Measurements from ENCODE around the gene PRSS12. TPM values are rescaled to one million over a fixed set of nuclear protein-coding genes. Genes with fewer than 3 reads are reported as not detected.
A peak's percentile ranks its signal among the peaks of the same experiment; 100 is the strongest.

Gene PRSS12
- polyA plus RNA-seq, 1 of the 3 experiments (the other 2 are of a cell fraction), result 137 TPM

DNA sequence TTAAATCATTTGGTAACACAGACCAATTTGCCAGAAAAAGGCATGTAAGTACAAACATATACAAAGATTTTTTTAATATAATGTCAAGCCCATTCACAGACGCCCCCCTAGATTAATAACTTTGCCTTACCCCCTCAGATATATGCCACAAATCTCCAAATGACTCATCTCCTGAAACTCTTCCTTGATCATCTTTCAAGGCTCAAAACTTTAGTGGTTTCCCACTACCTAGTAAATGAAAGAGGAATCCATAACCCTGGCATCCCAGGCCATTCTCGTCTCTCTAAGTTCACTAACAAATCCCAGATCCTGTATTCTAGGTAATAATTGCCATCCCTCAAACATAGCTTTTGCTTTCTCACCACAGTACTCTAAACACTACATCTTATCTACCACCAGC, 61.9 kb downstream of the PRSS12 start (continued):
- TF ChIP-seq RXRA (IDR thresholded peaks at IDR 0.05; ENCODE audit: borderline replicate concordance, low read depth), result 0 out of 2 replicates have a peak, but pooled peaks have one; percentile 28
- TF ChIP-seq GATA2 (CRISPR knock-in tag; IDR thresholded peaks at IDR 0.05), result no peak
- peak; percentile 79 for TF ChIP-seq TCF12 (IDR thresholded peaks at IDR 0.05)
- TF ChIP-seq FOXM1 (IDR thresholded peaks at IDR 0.05; ENCODE audit: low read depth), result no peak
- peak; percentile 49; the same call in 1 of the 2 replicates for TF ChIP-seq NFIC (IDR thresholded peaks at IDR 0.05; ENCODE audit: borderline replicate concordance)
- TF ChIP-seq CHD2 (IDR thresholded peaks at IDR 0.05; ENCODE audit: low read length, partially characterized antibody), result no peak
- TF ChIP-seq, protein P1, sequence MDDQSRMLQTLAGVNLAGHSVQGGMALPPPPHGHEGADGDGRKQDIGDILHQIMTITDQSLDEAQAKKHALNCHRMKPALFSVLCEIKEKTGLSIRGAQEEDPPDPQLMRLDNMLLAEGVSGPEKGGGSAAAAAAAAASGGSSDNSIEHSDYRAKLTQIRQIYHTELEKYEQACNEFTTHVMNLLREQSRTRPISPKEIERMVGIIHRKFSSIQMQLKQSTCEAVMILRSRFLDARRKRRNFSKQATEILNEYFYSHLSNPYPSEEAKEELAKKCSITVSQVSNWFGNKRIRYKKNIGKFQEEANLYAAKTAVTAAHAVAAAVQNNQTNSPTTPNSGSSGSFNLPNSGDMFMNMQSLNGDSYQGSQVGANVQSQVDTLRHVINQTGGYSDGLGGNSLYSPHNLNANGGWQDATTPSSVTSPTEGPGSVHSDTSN (IDR thresholded peaks at IDR 0.05), result peak; percentile 81
- no peak for TF ChIP-seq GABPA (IDR thresholded peaks at IDR 0.05; ENCODE audit: low read depth)
- TF ChIP-seq TAF1 (IDR thresholded peaks at IDR 0.05; ENCODE audit: borderline replicate concordance, low read depth, low read length), result no peak
- TF ChIP-seq FOXJ3 (CRISPR knock-in tag; IDR thresholded peaks at IDR 0.05), result no peak
- TF ChIP-seq MXI1 (IDR thresholded peaks at IDR 0.05; ENCODE audit: low read depth, low read length), result no peak
- no peak for TF ChIP-seq RFX5 (IDR thresholded peaks at IDR 0.05; ENCODE audit: low read length)
- TF ChIP-seq SIN3A (IDR thresholded peaks at IDR 0.05; ENCODE audit: borderline replicate concordance, low read depth, low read length), result no peak
- TF ChIP-seq, protein P2, sequence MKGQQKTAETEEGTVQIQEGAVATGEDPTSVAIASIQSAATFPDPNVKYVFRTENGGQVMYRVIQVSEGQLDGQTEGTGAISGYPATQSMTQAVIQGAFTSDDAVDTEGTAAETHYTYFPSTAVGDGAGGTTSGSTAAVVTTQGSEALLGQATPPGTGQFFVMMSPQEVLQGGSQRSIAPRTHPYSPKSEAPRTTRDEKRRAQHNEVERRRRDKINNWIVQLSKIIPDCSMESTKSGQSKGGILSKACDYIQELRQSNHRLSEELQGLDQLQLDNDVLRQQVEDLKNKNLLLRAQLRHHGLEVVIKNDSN (IDR thresholded peaks at IDR 0.05; ENCODE audit: borderline replicate concordance, low read depth), result no peak
- TF ChIP-seq, protein P3, sequence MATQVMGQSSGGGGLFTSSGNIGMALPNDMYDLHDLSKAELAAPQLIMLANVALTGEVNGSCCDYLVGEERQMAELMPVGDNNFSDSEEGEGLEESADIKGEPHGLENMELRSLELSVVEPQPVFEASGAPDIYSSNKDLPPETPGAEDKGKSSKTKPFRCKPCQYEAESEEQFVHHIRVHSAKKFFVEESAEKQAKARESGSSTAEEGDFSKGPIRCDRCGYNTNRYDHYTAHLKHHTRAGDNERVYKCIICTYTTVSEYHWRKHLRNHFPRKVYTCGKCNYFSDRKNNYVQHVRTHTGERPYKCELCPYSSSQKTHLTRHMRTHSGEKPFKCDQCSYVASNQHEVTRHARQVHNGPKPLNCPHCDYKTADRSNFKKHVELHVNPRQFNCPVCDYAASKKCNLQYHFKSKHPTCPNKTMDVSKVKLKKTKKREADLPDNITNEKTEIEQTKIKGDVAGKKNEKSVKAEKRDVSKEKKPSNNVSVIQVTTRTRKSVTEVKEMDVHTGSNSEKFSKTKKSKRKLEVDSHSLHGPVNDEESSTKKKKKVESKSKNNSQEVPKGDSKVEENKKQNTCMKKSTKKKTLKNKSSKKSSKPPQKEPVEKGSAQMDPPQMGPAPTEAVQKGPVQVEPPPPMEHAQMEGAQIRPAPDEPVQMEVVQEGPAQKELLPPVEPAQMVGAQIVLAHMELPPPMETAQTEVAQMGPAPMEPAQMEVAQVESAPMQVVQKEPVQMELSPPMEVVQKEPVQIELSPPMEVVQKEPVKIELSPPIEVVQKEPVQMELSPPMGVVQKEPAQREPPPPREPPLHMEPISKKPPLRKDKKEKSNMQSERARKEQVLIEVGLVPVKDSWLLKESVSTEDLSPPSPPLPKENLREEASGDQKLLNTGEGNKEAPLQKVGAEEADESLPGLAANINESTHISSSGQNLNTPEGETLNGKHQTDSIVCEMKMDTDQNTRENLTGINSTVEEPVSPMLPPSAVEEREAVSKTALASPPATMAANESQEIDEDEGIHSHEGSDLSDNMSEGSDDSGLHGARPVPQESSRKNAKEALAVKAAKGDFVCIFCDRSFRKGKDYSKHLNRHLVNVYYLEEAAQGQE (IDR thresholded peaks at IDR 0.05; ENCODE audit: low read depth, low read length), result no peak
- TF ChIP-seq, protein P4, sequence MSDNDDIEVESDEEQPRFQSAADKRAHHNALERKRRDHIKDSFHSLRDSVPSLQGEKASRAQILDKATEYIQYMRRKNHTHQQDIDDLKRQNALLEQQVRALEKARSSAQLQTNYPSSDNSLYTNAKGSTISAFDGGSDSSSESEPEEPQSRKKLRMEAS (IDR thresholded peaks at IDR 0.05; ENCODE audit: low read depth), result no peak
- TF ChIP-seq RAD21 (IDR thresholded peaks at IDR 0.05; ENCODE audit: low read length), result no peak
